ENCODE data around the gene CD1E. TPM values are rescaled to one million over a fixed set of nuclear protein-coding genes. Genes with fewer than 3 reads are reported as not detected.
"Not testable (repeated sequence)": the region's sequence is repeated elsewhere in the genome, so short reads cannot be mapped to it uniquely, and the experiment has no call there.

The CD1E gene
- total and polyA plus RNA-seq, 7 donors, result 0.50 to 2.3 (median 0.71) TPM; not detected in 4

DNA sequence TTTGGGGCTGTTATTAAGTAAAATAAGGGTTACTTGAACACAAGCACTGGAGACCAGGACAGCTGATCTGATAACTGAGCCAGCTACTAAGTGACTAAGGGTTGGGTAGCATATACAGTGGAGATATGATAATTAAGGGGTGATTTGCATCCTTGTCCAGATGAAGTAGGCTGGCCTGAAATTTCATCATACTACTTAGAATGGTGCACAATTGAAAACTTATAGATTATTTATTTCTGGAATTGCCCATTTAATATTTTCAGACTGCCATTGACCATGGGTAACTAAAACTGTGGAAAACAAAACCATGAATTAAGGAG lies 18.5 kb upstream of the CD1E start:
- intact Hi-C loops (cut with DNase I), result no loop called here
- no peaks in the 10 kb centered on the region for H3K36me3 ChIP-seq
- no peaks in the 10 kb centered on the region for H3K9me3 ChIP-seq
- DNase-seq, result no peak
- TF ChIP-seq POLR2A (IDR thresholded peaks at IDR 0.05), result no peak
- no peak for TF ChIP-seq POLR2AphosphoS5 (IDR thresholded peaks at IDR 0.05)
- TF ChIP-seq, protein P1, sequence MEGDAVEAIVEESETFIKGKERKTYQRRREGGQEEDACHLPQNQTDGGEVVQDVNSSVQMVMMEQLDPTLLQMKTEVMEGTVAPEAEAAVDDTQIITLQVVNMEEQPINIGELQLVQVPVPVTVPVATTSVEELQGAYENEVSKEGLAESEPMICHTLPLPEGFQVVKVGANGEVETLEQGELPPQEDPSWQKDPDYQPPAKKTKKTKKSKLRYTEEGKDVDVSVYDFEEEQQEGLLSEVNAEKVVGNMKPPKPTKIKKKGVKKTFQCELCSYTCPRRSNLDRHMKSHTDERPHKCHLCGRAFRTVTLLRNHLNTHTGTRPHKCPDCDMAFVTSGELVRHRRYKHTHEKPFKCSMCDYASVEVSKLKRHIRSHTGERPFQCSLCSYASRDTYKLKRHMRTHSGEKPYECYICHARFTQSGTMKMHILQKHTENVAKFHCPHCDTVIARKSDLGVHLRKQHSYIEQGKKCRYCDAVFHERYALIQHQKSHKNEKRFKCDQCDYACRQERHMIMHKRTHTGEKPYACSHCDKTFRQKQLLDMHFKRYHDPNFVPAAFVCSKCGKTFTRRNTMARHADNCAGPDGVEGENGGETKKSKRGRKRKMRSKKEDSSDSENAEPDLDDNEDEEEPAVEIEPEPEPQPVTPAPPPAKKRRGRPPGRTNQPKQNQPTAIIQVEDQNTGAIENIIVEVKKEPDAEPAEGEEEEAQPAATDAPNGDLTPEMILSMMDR (IDR thresholded peaks at IDR 0.05), result no peak
- no peak for TF ChIP-seq EP300 (IDR thresholded peaks at IDR 0.05)
- no peak overlapping the region for H3K4me3 ChIP-seq
- H3K27me3 ChIP-seq, result no peaks in the 10 kb centered on the region
- no peak overlapping the region for H3K27ac ChIP-seq
- H3K4me1 ChIP-seq, result no peaks in the 10 kb centered on the region

DNA sequence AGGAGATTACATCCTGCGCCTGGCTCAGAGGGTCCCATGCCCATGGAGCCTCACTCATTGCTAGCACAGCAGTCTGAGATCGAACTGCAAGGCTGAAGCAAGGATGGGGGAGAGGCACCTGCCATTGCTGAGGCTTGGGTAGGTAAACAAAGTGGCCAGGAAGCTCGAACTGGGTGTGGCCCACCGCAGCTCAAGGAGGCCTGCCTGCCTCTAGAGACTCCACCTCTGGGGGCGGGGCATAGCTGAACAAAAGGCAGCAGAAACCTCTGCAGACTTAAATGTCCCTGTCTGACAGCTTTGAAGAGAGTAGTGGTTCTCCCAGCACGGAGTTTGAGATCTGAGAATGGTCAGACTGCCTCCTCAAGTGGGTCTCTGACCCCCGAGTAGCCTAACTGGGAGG lies 17.3 kb upstream of the CD1E start:
- 45 to 65% methylated on average over 7 of the region's 7 CpGs for WGBS, 2 donors
- intact Hi-C loops (cut with DNase I); H3K36me3 ChIP-seq: not testable (repeated sequence)

GRCh38 chr1:158348946-158349345 lies 4.7 kb upstream of the CD1E start:
- intact Hi-C loops (cut with DNase I); H3K36me3 ChIP-seq; DNase-seq; H3K27ac ChIP-seq; H3K4me1 ChIP-seq; H3K9me3 ChIP-seq; H3K4me3 ChIP-seq; H3K27me3 ChIP-seq: not testable (repeated sequence)
- 95 to 97% methylated on average over 24 of the region's 24 CpGs for WGBS, 2 donors

More for the DNA sequence above, 17.3 kb upstream of the CD1E start:
- H3K4me3 ChIP-seq, H3K27me3 ChIP-seq, H3K9me3 ChIP-seq, DNase-seq, H3K27ac ChIP-seq, H3K4me1 ChIP-seq: not testable (repeated sequence)

- no peaks in the 10 kb centered on the region for H3K36me3 ChIP-seq
- TF ChIP-seq EP300 (IDR thresholded peaks at IDR 0.05) (no peak), POLR2A (IDR thresholded peaks at IDR 0.05) (no peak), POLR2AphosphoS5 (IDR thresholded peaks at IDR 0.05) (no peak)
- TF ChIP-seq, protein P1 (IDR thresholded peaks at IDR 0.05), result no peak
- WGBS, 2 donors, result 66 to 78% methylated on average over 2 of the region's 2 CpGs
- H3K4me1 ChIP-seq, result no peaks in the 10 kb centered on the region
- intact Hi-C loops (cut with DNase I), result no loop called here
- no peak for DNase-seq
- H3K9me3 ChIP-seq, result no peaks in the 10 kb centered on the region
- no peak overlapping the region for H3K4me3 ChIP-seq
- H3K27ac ChIP-seq, result no peak overlapping the region
- no peaks in the 10 kb centered on the region for H3K27me3 ChIP-seq
Measured at GRCh38 chr1:158354255-158354654, 561 bp downstream of the CD1E start.

GRCh38 chr1:158355773-158356285 lies 2.1 kb downstream of the CD1E start:
- WGBS, 2 donors, result 87 to 89% methylated on average over 10 of the region's 10 CpGs
- DNase-seq, result no peak
- intact Hi-C loops (cut with DNase I), result no loop called here
- Histone ChIP-seq H3K4me3 (no peak overlapping the region), H3K27me3 (no peaks in the 10 kb centered on the region), H3K9me3 (no peaks in the 10 kb centered on the region), H3K36me3 (no peaks in the 10 kb centered on the region), H3K4me1 (no peaks in the 10 kb centered on the region), H3K27ac (no peak overlapping the region)
- TF ChIP-seq POLR2A (IDR thresholded peaks at IDR 0.05) (no peak), POLR2AphosphoS5 (IDR thresholded peaks at IDR 0.05) (no peak), EP300 (IDR thresholded peaks at IDR 0.05) (no peak)
- TF ChIP-seq, protein P1 (IDR thresholded peaks at IDR 0.05), result no peak

DNA sequence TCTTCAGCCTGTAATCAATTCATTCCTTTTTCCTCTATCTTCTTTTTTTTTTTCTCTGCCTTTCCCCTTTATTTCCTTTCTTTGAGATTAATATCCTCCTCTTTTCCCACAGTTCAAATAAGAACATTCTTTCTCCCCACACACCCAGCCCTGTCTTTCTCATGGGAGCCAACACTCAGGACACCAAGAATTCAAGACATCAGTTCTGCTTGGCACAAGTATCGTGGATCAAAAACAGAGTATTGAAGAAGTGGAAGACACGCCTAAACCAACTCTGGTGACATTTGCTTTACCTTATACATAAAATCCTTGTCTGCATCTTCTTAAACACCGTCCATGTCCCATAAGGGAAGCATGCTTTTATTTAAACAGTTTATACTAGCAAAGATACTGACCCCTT lies 2.9 kb downstream of the CD1E start:
- 76 to 80% methylated on average over 3 of the region's 3 CpGs for WGBS, 2 donors
- no peak for DNase-seq
- H3K36me3 ChIP-seq, result no peaks in the 10 kb centered on the region
- no peaks in the 10 kb centered on the region for H3K9me3 ChIP-seq
- no peaks in the 10 kb centered on the region for H3K4me1 ChIP-seq
- H3K4me3 ChIP-seq, result no peak overlapping the region
- no peak overlapping the region for H3K27ac ChIP-seq
- no peaks in the 10 kb centered on the region for H3K27me3 ChIP-seq
- intact Hi-C loops (cut with DNase I), result no loop called here
- TF ChIP-seq POLR2AphosphoS5 (IDR thresholded peaks at IDR 0.05), result no peak
